HEK293T (cell line): ENCODE results near the gene MRPL2.
"Not testable (repeated sequence)": the region's sequence is repeated elsewhere in the genome, so short reads cannot be mapped to it uniquely, and the experiment has no call there.

Experiments used
- CTCF ChIA-PET: fragments of 350-600 bp; formaldehyde crosslinking; extraction: SDS; loops from one replicate; lab custom pipeline; 2021; ENCODE audit warnings: antibody characterized with exemption, inconsistent platforms; lab: Yijun Ruan, JAX
- POLR2A ChIA-PET: fragments of 350-600 bp; formaldehyde crosslinking; extraction: SDS; loops from one replicate; lab custom pipeline; 2020; ENCODE audit warnings: antibody characterized with exemption, inconsistent platforms; lab: Yijun Ruan, JAX
- DNase-seq: peaks from one replicate; pipeline ENCODE4 v3.0.0; 2012; ENCODE audit warnings: mixed read lengths; ENCODE audit errors: extremely low spot score
- ARNT ChIP-seq: fragments of 450-650 bp; IDR thresholded peaks from 2 replicates; pipeline ENCODE4 v1.6.1; 2017; ENCODE audit warnings: mild to moderate bottlenecking
- BHLHE40 ChIP-seq: fragments of 450-650 bp; IDR thresholded peaks from 2 replicates; pipeline ENCODE4 v1.6.1; 2016; ENCODE audit warnings: mild to moderate bottlenecking, moderate library complexity, borderline replicate concordance
- CTBP1 ChIP-seq: fragments of 450-650 bp; IDR thresholded peaks from 2 replicates; pipeline ENCODE4 v1.6.1; 2016; ENCODE audit warnings: borderline replicate concordance
- ELF4 ChIP-seq: fragments of 450-650 bp; IDR thresholded peaks from 2 replicates; pipeline ENCODE4 v1.6.1; 2017; ENCODE audit warnings: antibody characterized with exemption
- FOXA1 ChIP-seq: fragments of 450-650 bp; IDR thresholded peaks from 2 replicates; pipeline ENCODE4 v1.6.1; 2016; ENCODE audit warnings: mild to moderate bottlenecking
- FOXK2 ChIP-seq: fragments of 450-650 bp; IDR thresholded peaks from 2 replicates; pipeline ENCODE4 v1.6.1; 2016; ENCODE audit warnings: mild to moderate bottlenecking
- FOXM1 ChIP-seq: fragments of 450-650 bp; IDR thresholded peaks from 2 replicates; pipeline ENCODE4 v1.6.1; 2017; ENCODE audit warnings: mild to moderate bottlenecking, borderline replicate concordance
- HDGF ChIP-seq: fragments of 450-650 bp; IDR thresholded peaks from 2 replicates; pipeline ENCODE4 v1.6.1; 2017; ENCODE audit warnings: antibody characterized with exemption, borderline replicate concordance
- L3MBTL2 ChIP-seq: fragments of 450-650 bp; conservative IDR thresholded peaks from 2 replicates; pipeline ENCODE4 v1.6.1; 2016; ENCODE audit warnings: mild to moderate bottlenecking
- LEF1 ChIP-seq: fragments of 450-650 bp; IDR thresholded peaks from 2 replicates; pipeline ENCODE4 v1.6.1; 2017; ENCODE audit warnings: mild to moderate bottlenecking, borderline replicate concordance
- NFRKB ChIP-seq: fragments of 450-650 bp; IDR thresholded peaks from 2 replicates; pipeline ENCODE4 v1.6.1; 2016; ENCODE audit warnings: mild to moderate bottlenecking, moderate library complexity
- PKNOX1 ChIP-seq: fragments of 450-650 bp; IDR thresholded peaks from 2 replicates; pipeline ENCODE4 v1.6.1; 2016
- SP1 ChIP-seq: fragments of 450-650 bp; IDR thresholded peaks from 2 replicates; pipeline ENCODE4 v1.6.1; 2017
- SUZ12 ChIP-seq: fragments of 450-650 bp; IDR thresholded peaks from 2 replicates; pipeline ENCODE4 v1.6.1; 2016; ENCODE audit warnings: mild to moderate bottlenecking
- TARDBP ChIP-seq: fragments of 450-650 bp; IDR thresholded peaks from 2 replicates; pipeline ENCODE4 v1.6.1; 2016
- ZNF384 ChIP-seq: fragments of 450-650 bp; IDR thresholded peaks from 2 replicates; pipeline ENCODE4 v1.6.1; 2016

The MRPL2 gene

GRCh38 chr6:43052225-43052841 lies 6.9 kb downstream of the MRPL2 start:
- CTCF ChIA-PET = no interaction called here
- TF ChIP-seq ARNT = no peak
- no peak for TF ChIP-seq ELF4
- TF ChIP-seq FOXM1 = no peak
- no peak for TF ChIP-seq LEF1

DNA sequence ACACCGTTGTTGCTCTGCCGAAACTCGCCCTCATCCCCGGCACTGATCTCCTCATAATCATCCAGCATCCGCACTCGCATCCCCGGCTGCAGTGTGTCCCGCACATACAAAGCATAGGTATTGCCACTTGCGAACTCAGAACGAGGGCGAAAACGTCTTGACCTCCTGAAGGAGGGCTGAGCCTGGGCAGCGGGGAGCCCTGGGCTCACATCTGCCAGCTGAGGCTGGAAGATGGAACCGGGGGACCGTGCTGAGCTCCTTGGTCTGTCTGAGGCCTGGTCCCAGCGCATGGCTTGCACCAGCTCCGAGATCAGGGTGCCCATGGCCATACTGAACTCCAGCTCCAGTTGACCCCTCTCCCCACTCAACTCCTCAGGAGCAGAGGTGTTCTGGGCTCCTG lies 8.3 kb downstream of the MRPL2 start:
- POLR2A ChIA-PET = interaction anchor here (1.0 kb wide), 1 partner anchor 10 kb away, joined by 4 read pairs; no protein-coding TSS in a partner anchor
- CTCF ChIA-PET = no interaction called here
- no peak for TF ChIP-seq FOXM1
- TF ChIP-seq FOXK2 = no peak
- TF ChIP-seq PKNOX1 = no peak
- TF ChIP-seq LEF1 = no peak
- TF ChIP-seq SUZ12 = no peak
- TF ChIP-seq NFRKB = no peak
- no peak for TF ChIP-seq TARDBP
- TF ChIP-seq HDGF = no peak
- no peak for DNase-seq

More at GRCh38 chr6:43052225-43052841, 6.9 kb downstream of the MRPL2 start:
- no peak for DNase-seq
- POLR2A ChIA-PET = interaction anchor here (0.7 kb wide), 1 partner anchor 11 kb away, joined by 3 read pairs; no protein-coding TSS in a partner anchor

GRCh38 chr6:43047998-43048397 lies 11.2 kb downstream of the MRPL2 start:
- CTCF ChIA-PET = no interaction called here
- DNase-seq = no peak
- POLR2A ChIA-PET = interaction anchor here (1.6 to 2.6 kb wide), 2 partner anchors 12 to 33 kb away, joined by 5 to 11 read pairs; partner anchors contain the start of genes KLC4 and MRPL2
- no peak for TF ChIP-seq ARNT
- TF ChIP-seq FOXM1 = no peak
- no peak for TF ChIP-seq SP1
- TF ChIP-seq FOXK2 = no peak
- TF ChIP-seq CTBP1 = no peak
- TF ChIP-seq TARDBP = no peak
- no peak for TF ChIP-seq PKNOX1
- TF ChIP-seq ELF4 = no peak
- TF ChIP-seq L3MBTL2 = no peak
- TF ChIP-seq HDGF = no peak
- TF ChIP-seq FOXA1 = no peak
- TF ChIP-seq ZNF384 = no peak
- no peak for TF ChIP-seq BHLHE40
- no peak for TF ChIP-seq NFRKB
- no peak for TF ChIP-seq LEF1

GRCh38 chr6:43045371-43045930 lies 13.8 kb downstream of the MRPL2 start:
- DNase-seq = no peak
- POLR2A ChIA-PET = interaction anchor here (1.7 kb wide), 1 partner anchor 8 kb away, joined by 7 read pairs; the partner anchor contains the start of gene CUL7
- TF ChIP-seq LEF1 (no peak), CTBP1 (no peak), FOXM1 (no peak), ZNF384 (no peak), ARNT (no peak), BHLHE40 (no peak), SUZ12 (no peak), FOXK2 (no peak), TARDBP (no peak), L3MBTL2 (no peak), NFRKB (no peak), PKNOX1 (no peak), ELF4 (no peak), FOXA1 (no peak), SP1 (no peak), HDGF (no peak)
- CTCF ChIA-PET = no interaction called here

DNA sequence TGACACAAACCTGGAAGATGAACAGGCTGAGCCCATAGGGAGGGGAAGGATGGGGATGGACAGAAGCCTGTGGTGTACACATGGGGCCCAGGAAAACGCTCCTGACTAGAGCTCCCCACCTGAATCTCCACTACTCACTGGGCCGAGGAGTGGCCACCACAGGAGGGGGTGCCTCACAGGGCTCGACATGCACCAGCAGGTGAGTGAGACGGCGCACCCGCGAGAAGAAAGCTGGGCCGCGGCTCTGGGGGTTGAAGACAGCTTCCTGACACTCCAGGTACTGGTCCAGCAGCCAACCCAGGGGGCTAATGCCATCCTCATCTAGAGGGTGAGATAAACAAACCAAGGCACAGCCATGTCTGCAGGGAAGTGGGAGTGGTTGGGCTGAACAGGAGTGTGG lies 15.9 kb downstream of the MRPL2 start:
- ChIA-PET CTCF (no interaction called here), POLR2A (interaction anchor here (0.7 to 1.8 kb wide), 3 partner anchors 11 to 21 kb away, joined by 3 to 4 read pairs (median 3); partner anchors contain the start of genes CUL7, KLC4, MRPL2 and RRP36)
- no peak for TF ChIP-seq FOXK2
- no peak for TF ChIP-seq CTBP1
- no peak for TF ChIP-seq TARDBP
- no peak for TF ChIP-seq ARNT
- TF ChIP-seq PKNOX1 = no peak
- no peak for TF ChIP-seq BHLHE40
- TF ChIP-seq HDGF = no peak
- no peak for TF ChIP-seq LEF1
- TF ChIP-seq FOXA1 = no peak
- no peak for TF ChIP-seq SP1
- no peak for TF ChIP-seq ZNF384
- TF ChIP-seq NFRKB = no peak
- no peak for TF ChIP-seq SUZ12
- no peak for TF ChIP-seq FOXM1
- TF ChIP-seq L3MBTL2 = no peak
- no peak for TF ChIP-seq ELF4
- DNase-seq = no peak

DNA sequence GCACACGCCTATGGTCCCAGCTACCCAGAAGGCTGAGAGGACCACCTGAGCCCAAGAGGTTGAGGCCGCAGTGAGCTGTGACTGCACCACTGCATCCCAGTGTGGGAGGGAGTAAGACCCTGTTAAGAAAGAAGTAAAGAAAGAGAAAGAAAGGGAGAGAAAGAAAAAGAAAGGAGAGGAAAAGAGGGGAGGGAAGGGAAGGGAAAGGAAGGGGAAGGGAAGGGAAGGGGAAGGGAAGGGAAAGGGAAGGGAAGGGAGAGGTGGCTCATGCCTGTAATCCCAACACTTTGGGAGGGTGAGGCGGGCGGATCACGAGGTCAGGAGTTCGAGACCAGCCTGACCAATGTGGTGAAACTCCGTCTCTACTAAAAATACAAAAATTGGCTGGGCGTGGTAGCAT lies 17.8 kb downstream of the MRPL2 start:
- DNase-seq, CTCF ChIA-PET: not testable (repeated sequence)
- POLR2A ChIA-PET = interaction anchor here (0.7 to 1.8 kb wide), 4 partner anchors 11 to 27 kb away, joined by 3 to 6 read pairs (median 4); partner anchors contain the start of genes KLC4, KLHDC3, MRPL2 and RRP36
